Testis (tissue), 2 donors: Measurements from ENCODE around the gene BSCL2.

ENCODE experiments used
- CTCF ChIP-seq, 3 experiments: fragments of 450-650 bp in 2 of 3; fragments of 200-600 bp in 1 of 3; sonication (generic) in 1 of 3; IDR thresholded peaks; one replicate each; pipeline ENCODE4 v1.5.1; 2016 to 2019; ENCODE audit warnings: antibody characterized with exemption in 3 of 3, mild to moderate bottlenecking in 2 of 3, moderate library complexity in 1 of 3
- POLR2A ChIP-seq: fragments of 450-650 bp; IDR thresholded peaks from one replicate; pipeline ENCODE4 v1.6.1; 2017; ENCODE audit warnings: antibody characterized with exemption, mild to moderate bottlenecking, moderate library complexity

- TF ChIP-seq CTCF (IDR thresholded peaks at IDR 0.05): no peak
- TF ChIP-seq POLR2A: no peak
These were observed 45.1 kb upstream of the BSCL2 start for GRCh38 chr11:62752177-62752785.
